Measurements from ENCODE around the gene CFDP1. TPM values are rescaled to one million over a fixed set of nuclear protein-coding genes. Genes with fewer than 3 reads are reported as not detected.

CFDP1 gene
- total and polyA plus RNA-seq, 2 experiments from 2014 or later, result 103 to 114 TPM

- H3K27me3 ChIP-seq, result no peaks in the 10 kb centered on the region
- peaks cover 52% of the 10 kb centered on the region for H3K4me1 ChIP-seq (ENCODE audit: low read depth)
- TF ChIP-seq, protein P1, sequence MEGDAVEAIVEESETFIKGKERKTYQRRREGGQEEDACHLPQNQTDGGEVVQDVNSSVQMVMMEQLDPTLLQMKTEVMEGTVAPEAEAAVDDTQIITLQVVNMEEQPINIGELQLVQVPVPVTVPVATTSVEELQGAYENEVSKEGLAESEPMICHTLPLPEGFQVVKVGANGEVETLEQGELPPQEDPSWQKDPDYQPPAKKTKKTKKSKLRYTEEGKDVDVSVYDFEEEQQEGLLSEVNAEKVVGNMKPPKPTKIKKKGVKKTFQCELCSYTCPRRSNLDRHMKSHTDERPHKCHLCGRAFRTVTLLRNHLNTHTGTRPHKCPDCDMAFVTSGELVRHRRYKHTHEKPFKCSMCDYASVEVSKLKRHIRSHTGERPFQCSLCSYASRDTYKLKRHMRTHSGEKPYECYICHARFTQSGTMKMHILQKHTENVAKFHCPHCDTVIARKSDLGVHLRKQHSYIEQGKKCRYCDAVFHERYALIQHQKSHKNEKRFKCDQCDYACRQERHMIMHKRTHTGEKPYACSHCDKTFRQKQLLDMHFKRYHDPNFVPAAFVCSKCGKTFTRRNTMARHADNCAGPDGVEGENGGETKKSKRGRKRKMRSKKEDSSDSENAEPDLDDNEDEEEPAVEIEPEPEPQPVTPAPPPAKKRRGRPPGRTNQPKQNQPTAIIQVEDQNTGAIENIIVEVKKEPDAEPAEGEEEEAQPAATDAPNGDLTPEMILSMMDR (IDR thresholded peaks at IDR 0.05; ENCODE audit: low read depth, low read length), result no peak
- DNase-seq (ENCODE audit: low read depth in 1 of 2, low spot score in 1 of 2), result no peak
- H3K9me3 ChIP-seq (ENCODE audit: low read depth), result no peaks in the 10 kb centered on the region
- H3K4me3 ChIP-seq, result no peak overlapping the region
- peak overlapping the region; percentile 99 for H3K27ac ChIP-seq
- peaks cover 3% of the 10 kb centered on the region for H3K36me3 ChIP-seq
Measured at GRCh38 chr16:75247249-75247648, 186.1 kb downstream of the CFDP1 start.

DNA sequence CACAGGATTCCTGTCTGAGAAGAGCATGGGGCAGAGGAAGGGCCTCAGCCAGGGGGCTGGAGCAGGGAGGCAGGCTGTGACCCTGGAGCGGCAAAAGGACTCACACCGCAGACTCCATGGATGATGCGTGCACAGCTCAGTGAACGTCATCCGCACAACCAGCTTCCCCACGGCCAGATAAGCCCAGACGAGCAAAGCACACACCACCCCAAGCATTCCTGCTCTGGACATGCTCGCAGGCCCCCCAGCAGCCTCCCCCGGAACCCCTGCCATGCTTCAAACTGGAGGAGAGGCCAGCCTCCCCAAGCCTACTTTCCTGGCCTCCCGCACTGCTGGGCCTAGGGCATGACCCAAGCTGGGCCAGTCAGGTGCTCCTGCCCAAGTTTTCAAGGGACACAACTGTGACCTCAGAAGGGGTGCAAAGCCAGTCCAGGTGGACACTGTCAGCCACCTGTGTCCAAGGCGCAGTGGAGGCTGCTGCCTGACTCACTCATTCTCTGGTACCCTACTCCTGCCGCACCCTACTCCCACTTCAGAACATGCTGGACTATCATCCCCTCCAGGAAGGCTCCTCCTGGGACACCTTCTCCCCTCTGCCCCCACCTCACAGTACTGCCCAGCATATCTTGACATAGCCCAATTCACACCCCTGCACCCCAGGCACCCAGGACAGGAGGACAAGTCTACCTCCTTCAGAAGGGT, 186.6 kb downstream of the CFDP1 start:
- DNase-seq (ENCODE audit: low read depth in 1 of 2, low spot score in 1 of 2), result peak in 1 of 2 donors; percentile 91
- Histone ChIP-seq H3K27ac (peak overlapping the region; percentile 99), H3K4me3 (no peak overlapping the region), H3K36me3 (peaks cover 4% of the 10 kb centered on the region), H3K4me1 (ENCODE audit: low read depth) (peaks cover 46% of the 10 kb centered on the region), H3K27me3 (no peaks in the 10 kb centered on the region), H3K9me3 (ENCODE audit: low read depth) (no peaks in the 10 kb centered on the region)
- TF ChIP-seq, protein P1 (IDR thresholded peaks at IDR 0.05; ENCODE audit: low read depth, low read length), result no peak

DNA sequence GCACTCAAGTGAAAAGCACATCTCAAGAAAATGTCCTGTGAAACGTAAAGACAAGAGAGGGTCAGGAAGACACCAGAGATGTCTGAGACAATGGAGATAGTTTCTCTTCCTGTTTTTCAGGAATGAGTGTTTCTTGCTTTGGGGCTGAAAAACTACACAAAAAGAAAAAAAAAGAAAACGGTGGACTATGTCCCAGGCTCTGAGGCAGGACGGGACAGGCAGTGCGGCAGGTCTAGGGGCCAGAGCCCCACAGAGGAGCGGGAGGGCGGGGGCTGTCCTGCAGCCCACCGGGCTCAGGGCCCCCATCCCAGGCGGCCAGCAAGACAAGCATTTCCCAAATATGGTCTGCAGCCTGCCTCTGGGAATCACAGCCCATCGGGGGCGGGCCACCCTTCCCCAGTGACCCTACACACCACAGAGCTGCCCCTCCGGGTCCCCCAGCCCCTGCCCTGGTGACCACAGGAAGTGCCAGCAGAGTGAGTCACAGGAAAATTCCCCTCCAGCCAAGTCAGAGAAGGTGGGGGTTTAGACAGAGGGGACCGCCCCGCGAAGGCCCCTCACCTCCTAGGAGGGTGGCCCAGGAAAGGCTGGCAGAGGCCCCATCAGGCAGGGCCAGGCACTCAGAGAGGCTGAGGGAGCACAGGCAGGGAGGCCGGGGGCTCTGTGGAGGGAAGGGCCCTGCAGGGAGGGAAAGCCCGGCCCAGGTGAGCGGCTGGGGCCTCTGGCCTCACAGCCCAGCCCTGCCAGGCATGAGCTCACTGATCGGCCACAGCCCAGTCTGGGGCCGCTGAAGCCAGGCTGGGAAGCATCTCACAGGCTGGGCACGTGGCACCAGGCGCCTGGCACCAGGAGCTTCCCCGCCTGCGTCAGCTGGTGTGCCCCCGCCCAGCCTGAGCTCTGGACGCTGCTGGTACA, 188.2 kb downstream of the CFDP1 start:
- H3K4me3 ChIP-seq, result no peak overlapping the region
- TF ChIP-seq, protein P1 (IDR thresholded peaks at IDR 0.05; ENCODE audit: low read depth, low read length), result no peak
- no peaks in the 10 kb centered on the region for H3K9me3 ChIP-seq (ENCODE audit: low read depth)
- peaks cover 45% of the 10 kb centered on the region for H3K4me1 ChIP-seq (ENCODE audit: low read depth)
- DNase-seq (ENCODE audit: low read depth in 1 of 2, low spot score in 1 of 2), result peak; percentile 90 to 98
- no peaks in the 10 kb centered on the region for H3K27me3 ChIP-seq
- peak overlapping the region; percentile 99 for H3K27ac ChIP-seq
- peaks cover 9% of the 10 kb centered on the region for H3K36me3 ChIP-seq

GRCh38 chr16:75244225-75244809, 189.0 kb downstream of the CFDP1 start:
- H3K27ac ChIP-seq, result peak overlapping the region; percentile 99
- TF ChIP-seq, protein P1 (IDR thresholded peaks at IDR 0.05; ENCODE audit: low read depth, low read length), result no peak
- peak in 1 of 2 donors; percentile 83 for DNase-seq (ENCODE audit: low read depth in 1 of 2, low spot score in 1 of 2)
- H3K36me3 ChIP-seq, result peaks cover 9% of the 10 kb centered on the region
- no peaks in the 10 kb centered on the region for H3K9me3 ChIP-seq (ENCODE audit: low read depth)
- H3K4me3 ChIP-seq, result no peak overlapping the region
- H3K4me1 ChIP-seq (ENCODE audit: low read depth), result peaks cover 44% of the 10 kb centered on the region
- H3K27me3 ChIP-seq, result no peaks in the 10 kb centered on the region

Other genes starting within 250 kb of the CFDP1 start
- gene CTRB2, start 226.3 kb downstream of the CFDP1 start, total RNA-seq, result 0.63 TPM in 1 of 2 replicates, not detected in the other
- gene CTRB2, start 226.3 kb downstream of the CFDP1 start, polyA plus RNA-seq, result 0.76 TPM in 1 of 2 replicates, not detected in the other
- not detected in 2 replicates for gene CTRB1, start 214.5 kb downstream of the CFDP1 start, total RNA-seq
- 0.22 and 1.1 TPM in 2 replicates for gene CTRB1, start 214.5 kb downstream of the CFDP1 start, polyA plus RNA-seq
- gene BCAR1, start 181.9 kb downstream of the CFDP1 start, total RNA-seq, result 105 and 121 TPM in 2 replicates
- gene BCAR1, start 181.9 kb downstream of the CFDP1 start, polyA plus RNA-seq, result 83.7 and 106 TPM in 2 replicates
- 14.5 and 29.0 TPM in 2 replicates for gene TMEM170A, start 31.2 kb upstream of the CFDP1 start, total RNA-seq
- gene TMEM170A, start 31.2 kb upstream of the CFDP1 start, polyA plus RNA-seq, result 22.7 and 27.2 TPM in 2 replicates
- 3.2 and 3.8 TPM in 2 replicates for gene CHST6, start 61.9 kb upstream of the CFDP1 start, total RNA-seq
- 0.10 and 1.2 TPM in 2 replicates for gene CHST6, start 61.9 kb upstream of the CFDP1 start, polyA plus RNA-seq
- gene CHST5, start 102.6 kb upstream of the CFDP1 start, total RNA-seq, result 0.35 and 0.66 TPM in 2 replicates
- gene CHST5, start 102.6 kb upstream of the CFDP1 start, polyA plus RNA-seq, result 0.05 TPM in 1 of 2 replicates, not detected in the other
- gene TMEM231, start 122.7 kb upstream of the CFDP1 start, total RNA-seq, result 17.1 and 23.7 TPM in 2 replicates
- gene TMEM231, start 122.7 kb upstream of the CFDP1 start, polyA plus RNA-seq, result 20.3 and 21.5 TPM in 2 replicates
- gene GABARAPL2, start 132.9 kb upstream of the CFDP1 start, total RNA-seq, result 125 and 139 TPM in 2 replicates
- 426 and 456 TPM in 2 replicates for gene GABARAPL2, start 132.9 kb upstream of the CFDP1 start, polyA plus RNA-seq
- gene ADAT1, start 189.8 kb upstream of the CFDP1 start, total RNA-seq, result 52.4 and 66.1 TPM in 2 replicates
- 21.6 and 23.3 TPM in 2 replicates for gene ADAT1, start 189.8 kb upstream of the CFDP1 start, polyA plus RNA-seq
- 106 and 114 TPM in 2 replicates for gene KARS1, start 214.2 kb upstream of the CFDP1 start, total RNA-seq
- gene KARS1, start 214.2 kb upstream of the CFDP1 start, polyA plus RNA-seq, result 132 and 160 TPM in 2 replicates
- gene TERF2IP, start 214.3 kb upstream of the CFDP1 start, total RNA-seq, result 45.3 and 79.8 TPM in 2 replicates
- 66.6 and 85.1 TPM in 2 replicates for gene TERF2IP, start 214.3 kb upstream of the CFDP1 start, polyA plus RNA-seq
- gene CPHXL2, start 243.5 kb upstream of the CFDP1 start, total RNA-seq, result not detected in 2 replicates
- 0.70 TPM in 1 of 2 replicates, not detected in the other for gene CPHXL2, start 243.5 kb upstream of the CFDP1 start, polyA plus RNA-seq

All from cardiac muscle cell (in vitro differentiated cells and primary cell).